ENCODE data around the gene ZNF74.
"Not testable (repeated sequence)": the region's sequence is repeated elsewhere in the genome, so short reads cannot be mapped to it uniquely, and the experiment has no call there.

DNA sequence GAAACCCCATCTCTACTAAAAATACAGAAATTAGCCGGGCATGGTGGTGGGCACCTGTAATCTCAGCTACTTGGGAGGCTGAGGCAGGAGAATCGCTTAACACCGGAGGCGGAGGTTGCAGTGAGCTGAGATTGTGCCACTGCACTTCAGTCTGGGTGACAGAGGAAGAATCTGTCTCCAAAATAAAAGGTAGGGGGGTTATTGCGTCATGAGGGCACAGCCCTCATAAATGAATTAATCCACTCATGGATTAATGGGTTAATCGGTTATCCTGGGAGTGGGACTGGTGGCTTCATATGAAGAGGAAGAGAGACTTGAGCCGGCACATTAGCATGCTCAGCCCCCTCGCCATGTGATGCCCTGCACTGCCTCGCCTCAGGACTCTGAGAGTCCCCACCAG, 25.1 kb upstream of the ZNF74 start:
- TF ChIP-seq EZH2 (IDR thresholded peaks at IDR 0.05; ENCODE audit: low read length, missing control alignments), result not testable (repeated sequence)
- TF ChIP-seq, protein P1, sequence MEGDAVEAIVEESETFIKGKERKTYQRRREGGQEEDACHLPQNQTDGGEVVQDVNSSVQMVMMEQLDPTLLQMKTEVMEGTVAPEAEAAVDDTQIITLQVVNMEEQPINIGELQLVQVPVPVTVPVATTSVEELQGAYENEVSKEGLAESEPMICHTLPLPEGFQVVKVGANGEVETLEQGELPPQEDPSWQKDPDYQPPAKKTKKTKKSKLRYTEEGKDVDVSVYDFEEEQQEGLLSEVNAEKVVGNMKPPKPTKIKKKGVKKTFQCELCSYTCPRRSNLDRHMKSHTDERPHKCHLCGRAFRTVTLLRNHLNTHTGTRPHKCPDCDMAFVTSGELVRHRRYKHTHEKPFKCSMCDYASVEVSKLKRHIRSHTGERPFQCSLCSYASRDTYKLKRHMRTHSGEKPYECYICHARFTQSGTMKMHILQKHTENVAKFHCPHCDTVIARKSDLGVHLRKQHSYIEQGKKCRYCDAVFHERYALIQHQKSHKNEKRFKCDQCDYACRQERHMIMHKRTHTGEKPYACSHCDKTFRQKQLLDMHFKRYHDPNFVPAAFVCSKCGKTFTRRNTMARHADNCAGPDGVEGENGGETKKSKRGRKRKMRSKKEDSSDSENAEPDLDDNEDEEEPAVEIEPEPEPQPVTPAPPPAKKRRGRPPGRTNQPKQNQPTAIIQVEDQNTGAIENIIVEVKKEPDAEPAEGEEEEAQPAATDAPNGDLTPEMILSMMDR (conservative IDR thresholded peaks at IDR 0.05 in 1 of 2, IDR thresholded peaks at IDR 0.05 in 1 of 2; ENCODE audit: low read depth in 1 of 2, low read length in 2 of 2), result not testable (repeated sequence)

All from fibroblast of lung (primary cell).